Ovary (tissue), 3 donors: ENCODE results near the gene PTP4A1.

Experiments
- EP300 ChIP-seq: sonication (generic); formaldehyde crosslinking; IDR thresholded peaks from one replicate; pipeline ENCODE4 v1.6.1; 2017; ENCODE audit warnings: antibody characterized with exemption
- TF ChIP-seq, protein P1 (sequence below), 3 donors: fragments of 450-650 bp in 2 of 3; fragments of 200-600 bp in 1 of 3; IDR thresholded peaks; one replicate each; pipeline versions ENCODE4 v1.5.1 to v1.8.0; 2016 to 2022; ENCODE audit warnings: antibody characterized with exemption in 3 of 3, mild to moderate bottlenecking in 1 of 3
- donor health status: DM: no; HTN: no; CAD: no.

DNA sequence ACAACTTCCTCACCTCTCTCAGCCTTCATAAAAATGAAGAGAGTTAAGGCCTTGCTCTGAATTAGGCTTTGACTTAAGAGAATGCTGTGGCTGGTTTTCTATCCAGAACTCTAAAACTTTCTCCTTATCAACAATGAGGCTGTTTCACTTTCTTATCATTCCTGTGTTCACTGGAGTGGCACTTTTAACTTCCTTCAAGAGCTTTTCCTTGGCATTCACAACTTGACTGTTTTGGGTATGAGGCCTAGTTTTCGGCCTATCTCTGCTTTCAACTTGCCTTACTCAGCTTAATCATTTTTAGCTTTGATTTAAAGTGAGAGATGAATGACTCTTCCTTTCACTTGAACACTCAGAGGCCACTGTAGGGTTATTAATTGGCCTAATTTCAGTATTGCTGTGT lies 4.3 kb upstream of the PTP4A1 start:
- TF ChIP-seq, protein P1, sequence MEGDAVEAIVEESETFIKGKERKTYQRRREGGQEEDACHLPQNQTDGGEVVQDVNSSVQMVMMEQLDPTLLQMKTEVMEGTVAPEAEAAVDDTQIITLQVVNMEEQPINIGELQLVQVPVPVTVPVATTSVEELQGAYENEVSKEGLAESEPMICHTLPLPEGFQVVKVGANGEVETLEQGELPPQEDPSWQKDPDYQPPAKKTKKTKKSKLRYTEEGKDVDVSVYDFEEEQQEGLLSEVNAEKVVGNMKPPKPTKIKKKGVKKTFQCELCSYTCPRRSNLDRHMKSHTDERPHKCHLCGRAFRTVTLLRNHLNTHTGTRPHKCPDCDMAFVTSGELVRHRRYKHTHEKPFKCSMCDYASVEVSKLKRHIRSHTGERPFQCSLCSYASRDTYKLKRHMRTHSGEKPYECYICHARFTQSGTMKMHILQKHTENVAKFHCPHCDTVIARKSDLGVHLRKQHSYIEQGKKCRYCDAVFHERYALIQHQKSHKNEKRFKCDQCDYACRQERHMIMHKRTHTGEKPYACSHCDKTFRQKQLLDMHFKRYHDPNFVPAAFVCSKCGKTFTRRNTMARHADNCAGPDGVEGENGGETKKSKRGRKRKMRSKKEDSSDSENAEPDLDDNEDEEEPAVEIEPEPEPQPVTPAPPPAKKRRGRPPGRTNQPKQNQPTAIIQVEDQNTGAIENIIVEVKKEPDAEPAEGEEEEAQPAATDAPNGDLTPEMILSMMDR (IDR thresholded peaks at IDR 0.05) = no peak
- no peak for TF ChIP-seq EP300
